ENCODE data around the gene CRAMP1.

- TF ChIP-seq CTCF (IDR thresholded peaks at IDR 0.05) (no peak), POLR2A (IDR thresholded peaks at IDR 0.05) (no peak)
Observed at GRCh38 chr16:1677339-1677738, 65.2 kb downstream of the CRAMP1 start.

Measured in prostate gland (tissue), 2 donors.